CD14-positive monocyte (primary cell): ENCODE data around the gene TEAD4. TPM values are rescaled to one million over a fixed set of nuclear protein-coding genes. Genes with fewer than 3 reads are reported as not detected.

Source experiments
- DNase-seq, 3 donors: peaks; one replicate each; pipeline ENCODE4 v3.0.0-alpha.2; 2011 to 2022
- H2AFZ ChIP-seq: 2 replicates; pipeline ENCODE4 v1.6.0; 2012; ENCODE audit warnings: mild to moderate bottlenecking, low read depth, low read length, inconsistent platforms; ENCODE audit not compliant: insufficient read depth, poor library complexity, severe bottlenecking
- H3K27ac ChIP-seq, 2 donors: 1 replicate in 1 of 2; 2 replicates in 1 of 2; pipeline ENCODE4 v1.5.1; 2012 to 2013; ENCODE audit warnings: low read length in 2 of 2, control low read depth in 1 of 2, inconsistent platforms in 1 of 2, low read depth in 1 of 2, mild to moderate bottlenecking in 1 of 2
- H3K27me3 ChIP-seq, 2 donors: one replicate each; pipeline versions ENCODE4 v1.6.0 to v1.6.1; 2011 to 2013; ENCODE audit warnings: low read length in 2 of 2; ENCODE audit not compliant: control insufficient read depth in 2 of 2, insufficient read depth in 2 of 2
- H3K36me3 ChIP-seq, 2 donors: replicated peaks in 1 of 2; 1 replicate in 1 of 2; 2 replicates in 1 of 2; pipeline versions ENCODE4 v1.5.1 to v1.6.1; 2012 to 2013; ENCODE audit warnings: low read length in 2 of 2, control low read depth in 1 of 2, inconsistent platforms in 1 of 2, mild to moderate bottlenecking in 1 of 2; ENCODE audit not compliant: insufficient read depth in 2 of 2, control insufficient read depth in 1 of 2
- H3K4me1 ChIP-seq, 2 donors: 1 replicate in 1 of 2; 2 replicates in 1 of 2; pipeline versions ENCODE4 v1.5.1 to v1.6.1; 2012 to 2013; ENCODE audit warnings: low read length in 2 of 2, control low read depth in 1 of 2, inconsistent platforms in 1 of 2, mild to moderate bottlenecking in 1 of 2, moderate library complexity in 1 of 2; ENCODE audit not compliant: insufficient read depth in 2 of 2, control insufficient read depth in 1 of 2
- H3K4me2 ChIP-seq: replicated peaks from 2 replicates; pipeline ENCODE3; 2012; ENCODE audit warnings: low read length, moderate library complexity, mild to moderate bottlenecking; ENCODE audit not compliant: poor library complexity, severe bottlenecking; ENCODE audit errors: extremely low read depth
- H3K4me3 ChIP-seq, 3 experiments: fragments of 200-600 bp in 1 of 3; sonication (generic) in 1 of 3; replicated peaks in 1 of 3; 1 replicate in 2 of 3; 2 replicates in 1 of 3; pipeline ENCODE4 v1.5.1; 2011 to 2013; ENCODE audit warnings: low read length in 3 of 3, mild to moderate bottlenecking in 3 of 3, control low read depth in 2 of 3, low read depth in 2 of 3, inconsistent platforms in 1 of 3, moderate library complexity in 1 of 3
- H3K79me2 ChIP-seq: 2 replicates; pipeline ENCODE4 v1.6.0; 2012; ENCODE audit warnings: mild to moderate bottlenecking, control low read depth, inconsistent platforms, low read length, moderate library complexity; ENCODE audit not compliant: insufficient read depth
- H3K9ac ChIP-seq: 2 replicates; pipeline ENCODE4 v1.6.0; 2017; ENCODE audit warnings: low read length, mild to moderate bottlenecking; ENCODE audit not compliant: insufficient read depth, poor library complexity, severe bottlenecking
- H3K9me3 ChIP-seq, 2 donors: replicated peaks in 1 of 2; 1 replicate in 1 of 2; 2 replicates in 1 of 2; pipeline versions ENCODE4 v1.5.1 to v1.6.1; 2012 to 2013; ENCODE audit warnings: low read length in 2 of 2, control low read depth in 1 of 2; ENCODE audit not compliant: control insufficient read depth in 1 of 2, insufficient read depth in 1 of 2
- H4K20me1 ChIP-seq: 2 replicates; pipeline ENCODE4 v1.6.0; 2012; ENCODE audit warnings: mild to moderate bottlenecking, low read length, control low read depth, moderate library complexity; ENCODE audit not compliant: insufficient read depth
- H3K27ac Mint-ChIP-seq, 7 donors: one replicate each; pipeline ENCODE4 v1.8.0; 2020; ENCODE audit warnings: mild to moderate bottlenecking in 7 of 7, mixed read lengths in 7 of 7, moderate library complexity in 6 of 7, inconsistent platforms in 2 of 7
- H3K27me3 Mint-ChIP-seq, 3 donors: one replicate each; pipeline ENCODE4 v1.8.0; 2021 to 2022; ENCODE audit warnings: low read depth in 3 of 3, mild to moderate bottlenecking in 3 of 3, mixed read lengths in 3 of 3, moderate library complexity in 3 of 3, inconsistent platforms in 1 of 3
- H3K36me3 Mint-ChIP-seq, 2 donors: one replicate each; pipeline ENCODE4 v1.8.0; 2020; ENCODE audit warnings: mixed read lengths in 2 of 2, inconsistent platforms in 1 of 2, mild to moderate bottlenecking in 1 of 2
- H3K4me1 Mint-ChIP-seq: one replicate; pipeline ENCODE4 v1.8.0; 2020; ENCODE audit warnings: mild to moderate bottlenecking, mixed read lengths
- H3K4me3 Mint-ChIP-seq, 2 donors: one replicate each; pipeline ENCODE4 v1.8.0; 2020; ENCODE audit warnings: mild to moderate bottlenecking in 2 of 2, mixed read lengths in 2 of 2, moderate library complexity in 1 of 2
- H3K9me3 Mint-ChIP-seq, 7 donors: one replicate each; pipeline ENCODE4 v1.8.0; 2020 to 2022; ENCODE audit warnings: mixed read lengths in 7 of 7, mild to moderate bottlenecking in 6 of 7, moderate library complexity in 6 of 7, inconsistent platforms in 2 of 7
- CTCF ChIP-seq: fragments of 200-600 bp; IDR thresholded peaks from one replicate; pipeline ENCODE4 v1.8.0; 2022; ENCODE audit warnings: antibody characterized with exemption, mild to moderate bottlenecking
- WGBS: methylation state at CpG from one replicate; pipeline ENCODE4 v1.1.5; 2013; ENCODE audit warnings: missing lambda C conversion rate; ENCODE audit not compliant: insufficient coverage; 5-methylcytosine and 5-hydroxymethylcytosine counted together
- intact Hi-C, 2 donors: fragments of 100-400 bp; cut with micrococcal nuclease; formaldehyde crosslinking; loops; one replicate each; pipeline versions ENCODE4 v1.15.0 to v1.15.1; 2023
- polyA plus RNA-seq, 3 donors: library from polyadenylated mRNA; depleted of rRNA in 1 of 3; unstranded in 2 of 3; stranded (reverse) in 1 of 3; fragments of 300-500 nt in 2 of 3; fragments of >200 nt in 1 of 3; fragmentation: Illumina TruSeq in 2 of 3; gene quantifications; 1 replicate in 2 of 3; 2 replicates in 1 of 3; pipeline ENCODE4 v1.2.3, GENCODE V29; 2012 to 2021

Gene TEAD4
- polyA plus RNA-seq, 3 donors, result not detected

- DNase-seq, result no peak
- H3K9me3 Mint-ChIP-seq, result no peaks in the 10 kb centered on the region
- Histone ChIP-seq H3K36me3 (no peaks in the 10 kb centered on the region), H4K20me1 (no peaks in the 10 kb centered on the region), H3K27ac (no peak overlapping the region), H2AFZ (no peak overlapping the region), H3K9ac (no peak overlapping the region), H3K4me2 (no peak overlapping the region), H3K27me3 (no peaks in the 10 kb centered on the region), H3K4me1 (no peaks in the 10 kb centered on the region), H3K9me3 (no peaks in the 10 kb centered on the region), H3K79me2 (no peaks in the 10 kb centered on the region), H3K4me3 (no peak overlapping the region)
- 94% methylated on average over 7 of the region's 8 CpGs for WGBS
- TF ChIP-seq CTCF, result no peak
- H3K4me1 Mint-ChIP-seq, result no peaks in the 10 kb centered on the region
- no peaks in the 10 kb centered on the region for H3K36me3 Mint-ChIP-seq
- H3K4me3 Mint-ChIP-seq, result no peak overlapping the region
- no peak overlapping the region for H3K27ac Mint-ChIP-seq
- peaks cover 1 to 12% (median 5%) of the 10 kb centered on the region in 3 donors for H3K27me3 Mint-ChIP-seq
- intact Hi-C loops, result no loop called here
These were observed 63.8 kb downstream of the TEAD4 start for GRCh38 chr12:3022961-3023360.

- H3K79me2 ChIP-seq, result no peaks in the 10 kb centered on the region
- intact Hi-C loops, result no loop called here
- H3K36me3 ChIP-seq, result no peaks in the 10 kb centered on the region
- no peak overlapping the region for H3K9ac ChIP-seq
- no peak overlapping the region for H3K27ac Mint-ChIP-seq
- no peaks in the 10 kb centered on the region for H3K36me3 Mint-ChIP-seq
- H3K4me1 Mint-ChIP-seq, result no peaks in the 10 kb centered on the region
- no peak for DNase-seq
- no peak overlapping the region for H3K4me3 ChIP-seq
- H3K27ac ChIP-seq, result no peak overlapping the region
- no peaks in the 10 kb centered on the region for H3K4me1 ChIP-seq
- H4K20me1 ChIP-seq, result no peaks in the 10 kb centered on the region
- no peak overlapping the region for H3K4me3 Mint-ChIP-seq
- H2AFZ ChIP-seq, result no peak overlapping the region
- H3K27me3 ChIP-seq, result no peaks in the 10 kb centered on the region
- no peaks in the 10 kb centered on the region for H3K9me3 ChIP-seq
- no peak for TF ChIP-seq CTCF
- WGBS, result 100% methylated on average over 2 of the region's 7 CpGs
- H3K9me3 Mint-ChIP-seq, result no peaks in the 10 kb centered on the region
- peaks cover 0 to 8% (median 1%) of the 10 kb centered on the region in 3 donors for H3K27me3 Mint-ChIP-seq
- no peak overlapping the region for H3K4me2 ChIP-seq
These were observed 68.9 kb downstream of the TEAD4 start for GRCh38 chr12:3028108-3028507.
